Naive thymus-derived CD4-positive, alpha-beta T cell (primary cell): ENCODE data around the gene CISTR. TPM values are rescaled to one million over a fixed set of nuclear protein-coding genes. Genes with fewer than 3 reads are reported as not detected.
"Not testable (repeated sequence)": the region's sequence is repeated elsewhere in the genome, so short reads cannot be mapped to it uniquely, and the experiment has no call there.

Source experiments
- ATAC-seq: fragments of 150-1000 bp; cut with Tn5 transposase; 2 replicates; pipeline ENCODE4 v1.10.0; 2021; ENCODE audit warnings: mild to moderate bottlenecking, moderate library complexity
- CTCF ChIA-PET: fragments of 350-600 bp; sonication (Branson Sonifier 250); formaldehyde crosslinking; loops from one replicate; lab custom pipeline; 2021; ENCODE audit warnings: antibody characterized with exemption; lab: Charles Lee
- POLR2A ChIA-PET: fragments of 350-600 bp; sonication (Branson Sonifier 250); formaldehyde crosslinking; loops from one replicate; lab custom pipeline; 2021; ENCODE audit warnings: antibody characterized with exemption, inconsistent platforms; lab: Charles Lee
- DNase-seq, 9 donors: peaks; one replicate each; pipeline versions ENCODE4 v3.0.0 to v3.0.0-alpha.2; 2020 to 2022; ENCODE audit warnings: mixed read lengths in 1 of 9
- H3K27ac ChIP-seq: one replicate; pipeline ENCODE4 v1.7.0; 2013; ENCODE audit warnings: mild to moderate bottlenecking, low read depth, low read length, moderate library complexity
- H3K27me3 ChIP-seq, 2 donors: one replicate each; pipeline ENCODE4 v1.7.0; 2013; ENCODE audit warnings: low read length in 2 of 2, mild to moderate bottlenecking in 2 of 2, moderate library complexity in 2 of 2; ENCODE audit not compliant: control insufficient read depth in 2 of 2, insufficient read depth in 2 of 2
- H3K36me3 ChIP-seq, 3 experiments: 1 replicate in 2 of 3; 2 replicates in 1 of 3; pipeline ENCODE4 v1.7.0; 2013; ENCODE audit warnings: low read length in 3 of 3, mild to moderate bottlenecking in 3 of 3, moderate library complexity in 1 of 3; ENCODE audit not compliant: insufficient read depth in 3 of 3, control insufficient read depth in 2 of 3
- H3K4me1 ChIP-seq, 2 donors: one replicate each; pipeline ENCODE4 v1.7.0; 2013; ENCODE audit warnings: low read length in 2 of 2, mild to moderate bottlenecking in 2 of 2, moderate library complexity in 1 of 2; ENCODE audit not compliant: control insufficient read depth in 2 of 2, insufficient read depth in 2 of 2
- H3K4me3 ChIP-seq: 2 replicates; pipeline ENCODE4 v1.7.0; 2013; ENCODE audit warnings: mild to moderate bottlenecking, low read length
- H3K9me3 ChIP-seq, 3 experiments: 1 replicate in 2 of 3; 2 replicates in 1 of 3; pipeline ENCODE4 v1.7.0; 2013; ENCODE audit warnings: low read length in 3 of 3; ENCODE audit not compliant: control insufficient read depth in 2 of 3
- H3K27ac Mint-ChIP-seq, 9 donors: one replicate each; pipeline ENCODE4 v1.8.0; 2020 to 2022; ENCODE audit warnings: mixed read lengths in 9 of 9, mild to moderate bottlenecking in 8 of 9, moderate library complexity in 5 of 9, inconsistent platforms in 2 of 9
- H3K27me3 Mint-ChIP-seq, 5 donors: one replicate each; pipeline ENCODE4 v1.8.0; 2021 to 2022; ENCODE audit warnings: mixed read lengths in 5 of 5, mild to moderate bottlenecking in 1 of 5
- H3K36me3 Mint-ChIP-seq, 5 donors: one replicate each; pipeline ENCODE4 v1.8.0; 2020 to 2022; ENCODE audit warnings: mixed read lengths in 5 of 5, mild to moderate bottlenecking in 3 of 5, inconsistent platforms in 1 of 5
- H3K4me1 Mint-ChIP-seq, 7 donors: one replicate each; pipeline ENCODE4 v1.8.0; 2020 to 2022; ENCODE audit warnings: mixed read lengths in 7 of 7, mild to moderate bottlenecking in 3 of 7, inconsistent platforms in 1 of 7
- H3K4me3 Mint-ChIP-seq, 10 donors: one replicate each; pipeline ENCODE4 v1.8.0; 2020 to 2022; ENCODE audit warnings: mild to moderate bottlenecking in 10 of 10, mixed read lengths in 10 of 10, moderate library complexity in 6 of 10, inconsistent platforms in 2 of 10
- H3K9me3 Mint-ChIP-seq, 11 donors: one replicate each; pipeline ENCODE4 v1.8.0; 2020 to 2022; ENCODE audit warnings: mixed read lengths in 11 of 11, mild to moderate bottlenecking in 4 of 11, inconsistent platforms in 1 of 11, moderate library complexity in 1 of 11
- intact Hi-C, 2 donors: fragments of 100-400 bp; cut with micrococcal nuclease; formaldehyde crosslinking; loops; one replicate each; pipeline ENCODE4 v1.15.1; 2023
- polyA plus RNA-seq, 2 donors: library from polyadenylated mRNA; unstranded; fragments of 300-500 nt; fragmentation: Illumina TruSeq; gene quantifications; one replicate each; pipeline ENCODE4 v1.2.3, GENCODE V29; 2021
- total RNA-seq, 6 experiments: library from RNA in 5 of 6; stranded (reverse) in 5 of 6; gene quantifications; 1 replicate in 5 of 6; 2 replicates in 1 of 6; pipeline ENCODE4 v1.2.3 and lab custom pipeline; 2021 to 2026

Gene CISTR
- total and polyA plus RNA-seq, 7 experiments from 2014 or later: not detected

DNA sequence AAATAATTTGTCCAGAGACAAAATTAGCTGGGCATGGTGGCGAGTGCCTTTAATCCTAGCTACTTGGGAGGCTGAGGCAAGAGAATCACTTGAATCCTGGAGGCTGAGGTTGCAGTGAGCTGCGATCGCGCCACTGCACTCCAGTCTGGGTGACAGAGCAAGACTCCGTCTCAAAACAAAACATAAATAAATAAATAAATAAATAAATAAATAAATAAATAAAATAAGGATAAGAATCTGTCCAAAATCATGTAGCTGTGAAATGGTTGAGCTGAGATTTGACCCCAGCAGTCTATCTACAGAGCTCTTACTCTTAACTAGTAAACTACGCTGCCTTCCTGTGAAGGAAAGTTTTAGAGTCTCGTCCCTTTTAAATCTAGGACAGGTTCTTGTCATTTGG lies 27.9 kb upstream of the CISTR start:
- POLR2A ChIA-PET: interaction anchor here (0.6 kb wide), 1 partner anchor 10 kb away, joined by 3 read pairs; no protein-coding TSS in a partner anchor
- peaks cover 38 to 59% (median 56%) of the 10 kb centered on the region in 5 donors for H3K27me3 Mint-ChIP-seq
- DNase-seq, CTCF ChIA-PET, H3K4me1 Mint-ChIP-seq, intact Hi-C loops, H3K4me3 Mint-ChIP-seq, H3K4me3 ChIP-seq, H3K36me3 ChIP-seq, H3K9me3 ChIP-seq, H3K27me3 ChIP-seq, H3K27ac Mint-ChIP-seq, H3K36me3 Mint-ChIP-seq, H3K9me3 Mint-ChIP-seq, H3K4me1 ChIP-seq, H3K27ac ChIP-seq, ATAC-seq: not testable (repeated sequence)

- H3K4me3 Mint-ChIP-seq: no peak overlapping the region
- no peak overlapping the region for H3K27ac ChIP-seq
- ChIA-PET CTCF (no interaction called here), POLR2A (no interaction called here)
- H3K36me3 Mint-ChIP-seq: no peaks in the 10 kb centered on the region
- no peaks in the 10 kb centered on the region for H3K9me3 ChIP-seq
- H3K27ac Mint-ChIP-seq: no peak overlapping the region
- no peaks in the 10 kb centered on the region for H3K36me3 ChIP-seq
- no peak overlapping the region for H3K4me3 ChIP-seq
- no peaks in the 10 kb centered on the region for H3K4me1 Mint-ChIP-seq
- peaks cover 0 to 2% (median 0%) of the 10 kb centered on the region in 11 donors for H3K9me3 Mint-ChIP-seq
- ATAC-seq: no peak
- H3K27me3 ChIP-seq: peaks cover 0 to 8% of the 10 kb centered on the region in 2 donors
- H3K4me1 ChIP-seq: no peaks in the 10 kb centered on the region
- intact Hi-C loops: no loop called here
- no peak for DNase-seq
- H3K27me3 Mint-ChIP-seq: peaks cover 35 to 57% (median 55%) of the 10 kb centered on the region in 5 donors
Measured at GRCh38 chr12:53777936-53778644, 26.3 kb upstream of the CISTR start.

DNA sequence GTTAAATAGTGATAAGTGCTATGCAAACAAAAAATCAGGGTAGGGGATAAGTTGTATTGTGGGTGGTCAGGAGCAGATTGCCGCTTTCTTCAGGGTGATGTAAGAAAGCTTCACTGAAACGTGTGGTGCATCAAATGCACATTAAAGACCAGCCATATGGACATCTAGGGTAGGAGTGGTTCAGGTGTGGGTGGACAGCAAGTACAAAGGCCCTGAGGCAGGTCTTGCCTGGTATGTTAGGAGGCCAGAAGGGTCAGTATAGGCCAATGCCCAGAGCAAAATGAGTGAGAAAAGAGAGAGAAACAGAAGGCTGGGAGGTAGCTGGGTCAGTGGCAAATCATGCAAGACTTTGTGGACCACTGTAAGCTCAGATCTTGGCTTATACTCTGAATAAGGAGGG lies 25.6 kb upstream of the CISTR start:
- Histone ChIP-seq H3K27me3 (peaks cover 0 to 8% of the 10 kb centered on the region in 2 donors), H3K27ac (no peak overlapping the region), H3K4me3 (no peak overlapping the region), H3K36me3 (no peaks in the 10 kb centered on the region), H3K4me1 (no peaks in the 10 kb centered on the region), H3K9me3 (no peaks in the 10 kb centered on the region)
- H3K4me3 Mint-ChIP-seq: no peak overlapping the region
- ATAC-seq: no peak
- no peaks in the 10 kb centered on the region for H3K36me3 Mint-ChIP-seq
- H3K27me3 Mint-ChIP-seq: peaks cover 35 to 57% (median 53%) of the 10 kb centered on the region in 5 donors
- CTCF ChIA-PET: no interaction called here
- POLR2A ChIA-PET: no interaction called here
- DNase-seq: no peak
- intact Hi-C loops: no loop called here
- H3K27ac Mint-ChIP-seq: no peak overlapping the region
- peaks cover 0 to under 1% (median 0%) of the 10 kb centered on the region in 11 donors for H3K9me3 Mint-ChIP-seq
- H3K4me1 Mint-ChIP-seq: no peaks in the 10 kb centered on the region

GRCh38 chr12:53776872-53777271 lies 25.1 kb upstream of the CISTR start:
- H3K4me3 ChIP-seq: no peak overlapping the region
- intact Hi-C loops: no loop called here
- Mint-ChIP-seq H3K27ac (no peak overlapping the region), H3K36me3 (no peaks in the 10 kb centered on the region), H3K27me3 (peaks cover 34 to 57% (median 51%) of the 10 kb centered on the region in 5 donors), H3K9me3 (no peaks in the 10 kb centered on the region), H3K4me1 (no peaks in the 10 kb centered on the region), H3K4me3 (no peak overlapping the region)
- H3K27ac ChIP-seq: no peak overlapping the region
- H3K27me3 ChIP-seq: peaks cover 0 to 8% of the 10 kb centered on the region in 2 donors
- no peaks in the 10 kb centered on the region for H3K9me3 ChIP-seq
- H3K36me3 ChIP-seq: no peaks in the 10 kb centered on the region
- ChIA-PET POLR2A (no interaction called here), CTCF (no interaction called here)
- no peak for DNase-seq
- no peak for ATAC-seq
- H3K4me1 ChIP-seq: no peaks in the 10 kb centered on the region

GRCh38 chr12:53775478-53776145 lies 23.8 kb upstream of the CISTR start:
- Mint-ChIP-seq H3K4me3 (no peak overlapping the region), H3K4me1 (no peaks in the 10 kb centered on the region), H3K9me3 (no peaks in the 10 kb centered on the region), H3K36me3 (no peaks in the 10 kb centered on the region), H3K27ac (no peak overlapping the region), H3K27me3 (peaks cover 30 to 56% (median 51%) of the 10 kb centered on the region in 5 donors)
- DNase-seq (no peak), ATAC-seq (no peak)
- Histone ChIP-seq H3K27ac (no peak overlapping the region), H3K36me3 (no peaks in the 10 kb centered on the region), H3K9me3 (no peaks in the 10 kb centered on the region), H3K4me3 (no peak overlapping the region), H3K4me1 (no peaks in the 10 kb centered on the region), H3K27me3 (peaks cover 0 to under 1% of the 10 kb centered on the region in 2 donors)
- ChIA-PET CTCF (no interaction called here), POLR2A (no interaction called here)
- intact Hi-C loops: no loop called here

GRCh38 chr12:53770281-53770680 lies 18.5 kb upstream of the CISTR start:
- Mint-ChIP-seq H3K9me3 (no peaks in the 10 kb centered on the region), H3K4me3 (no peak overlapping the region), H3K36me3 (peaks cover 0 to 3% (median 0%) of the 10 kb centered on the region in 5 donors), H3K27ac (no peak overlapping the region), H3K27me3 (peaks cover 41 to 65% (median 52%) of the 10 kb centered on the region in 5 donors), H3K4me1 (no peaks in the 10 kb centered on the region)
- no peak overlapping the region for H3K4me3 ChIP-seq
- no peaks in the 10 kb centered on the region for H3K36me3 ChIP-seq
- no peaks in the 10 kb centered on the region for H3K9me3 ChIP-seq
- ChIA-PET POLR2A (no interaction called here), CTCF (no interaction called here)
- no peak overlapping the region for H3K27ac ChIP-seq
- no peaks in the 10 kb centered on the region for H3K4me1 ChIP-seq
- H3K27me3 ChIP-seq: peaks cover 0 to 7% of the 10 kb centered on the region in 2 donors
- ATAC-seq: no peak
- intact Hi-C loops: no loop called here
- no peak for DNase-seq
